RWPE1 (cell line): ENCODE data around the gene GSTM1.
"Not testable (repeated sequence)": the region's sequence is repeated elsewhere in the genome, so short reads cannot be mapped to it uniquely, and the experiment has no call there.

ENCODE experiments used
- CTCF ChIA-PET: fragments of 350-600 bp; sonication (Branson Sonifier 250); formaldehyde crosslinking; extraction: SDS; loops from one replicate; lab custom pipeline; 2021; lab: Yijun Ruan, JAX
- POLR2A ChIA-PET: fragments of 400-600 bp; formaldehyde crosslinking; extraction: SDS; loops from one replicate; lab custom pipeline; 2020; ENCODE audit warnings: antibody characterized with exemption; ENCODE audit not compliant: low non-redundant PET; lab: Yijun Ruan, JAX
- DNase-seq: peaks from one replicate; pipeline ENCODE4 v3.0.0; 2012; ENCODE audit warnings: low spot score
- H3K27ac ChIP-seq: fragments of 450-650 bp; 2 replicates; pipeline ENCODE4 v1.5.1; 2017
- TF ChIP-seq, protein P1 (sequence below): fragments of 450-650 bp; conservative IDR thresholded peaks from 2 replicates; pipeline ENCODE4 v1.5.1; 2017; ENCODE audit warnings: low read depth, mild to moderate bottlenecking

GSTM1 gene

DNA sequence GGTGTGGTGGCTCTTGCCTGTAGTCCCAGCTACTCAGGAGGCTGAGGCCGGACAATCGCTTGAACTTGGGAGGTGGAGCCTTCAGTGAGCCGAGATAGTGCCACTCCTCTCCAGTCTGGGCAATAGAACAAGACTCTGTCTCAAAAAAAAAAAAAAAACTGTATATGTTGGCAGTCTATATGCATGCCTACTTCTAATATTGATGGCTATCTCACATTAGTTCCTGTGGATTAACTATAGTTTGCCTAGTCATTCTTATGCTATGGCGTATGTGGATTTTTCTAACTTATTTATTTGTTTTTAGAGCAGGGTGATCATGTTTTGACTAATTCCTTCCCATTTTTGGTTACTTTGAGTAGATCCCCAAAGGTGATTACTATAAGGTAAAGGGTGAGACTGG, 9.4 kb downstream of the GSTM1 start:
- no peak for DNase-seq
- CTCF ChIA-PET, result no interaction called here
- no peak overlapping the region for H3K27ac ChIP-seq
- TF ChIP-seq, protein P1, sequence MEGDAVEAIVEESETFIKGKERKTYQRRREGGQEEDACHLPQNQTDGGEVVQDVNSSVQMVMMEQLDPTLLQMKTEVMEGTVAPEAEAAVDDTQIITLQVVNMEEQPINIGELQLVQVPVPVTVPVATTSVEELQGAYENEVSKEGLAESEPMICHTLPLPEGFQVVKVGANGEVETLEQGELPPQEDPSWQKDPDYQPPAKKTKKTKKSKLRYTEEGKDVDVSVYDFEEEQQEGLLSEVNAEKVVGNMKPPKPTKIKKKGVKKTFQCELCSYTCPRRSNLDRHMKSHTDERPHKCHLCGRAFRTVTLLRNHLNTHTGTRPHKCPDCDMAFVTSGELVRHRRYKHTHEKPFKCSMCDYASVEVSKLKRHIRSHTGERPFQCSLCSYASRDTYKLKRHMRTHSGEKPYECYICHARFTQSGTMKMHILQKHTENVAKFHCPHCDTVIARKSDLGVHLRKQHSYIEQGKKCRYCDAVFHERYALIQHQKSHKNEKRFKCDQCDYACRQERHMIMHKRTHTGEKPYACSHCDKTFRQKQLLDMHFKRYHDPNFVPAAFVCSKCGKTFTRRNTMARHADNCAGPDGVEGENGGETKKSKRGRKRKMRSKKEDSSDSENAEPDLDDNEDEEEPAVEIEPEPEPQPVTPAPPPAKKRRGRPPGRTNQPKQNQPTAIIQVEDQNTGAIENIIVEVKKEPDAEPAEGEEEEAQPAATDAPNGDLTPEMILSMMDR, result no peak
- POLR2A ChIA-PET, result no interaction called here

DNA sequence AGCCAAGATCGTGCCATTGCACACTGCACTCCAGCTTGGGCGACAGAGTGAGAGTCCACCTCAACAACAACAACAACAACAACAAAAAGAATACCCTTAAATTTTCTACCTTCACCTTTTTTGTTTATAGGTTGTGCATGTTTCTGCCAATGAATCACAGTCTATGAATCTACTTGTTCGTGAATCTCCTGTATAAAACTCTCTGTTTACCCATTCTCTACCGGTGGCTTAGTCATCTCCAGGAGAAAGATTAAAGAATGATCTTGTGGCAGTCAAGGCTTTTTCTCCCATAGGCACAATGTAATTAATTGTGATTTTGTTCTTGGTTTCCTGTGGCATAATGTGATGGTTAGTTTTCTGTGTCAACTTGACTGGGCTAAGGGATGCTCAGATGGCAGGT, 10.2 kb downstream of the GSTM1 start:
- POLR2A ChIA-PET, DNase-seq, H3K27ac ChIP-seq, CTCF ChIA-PET: not testable (repeated sequence)

DNA sequence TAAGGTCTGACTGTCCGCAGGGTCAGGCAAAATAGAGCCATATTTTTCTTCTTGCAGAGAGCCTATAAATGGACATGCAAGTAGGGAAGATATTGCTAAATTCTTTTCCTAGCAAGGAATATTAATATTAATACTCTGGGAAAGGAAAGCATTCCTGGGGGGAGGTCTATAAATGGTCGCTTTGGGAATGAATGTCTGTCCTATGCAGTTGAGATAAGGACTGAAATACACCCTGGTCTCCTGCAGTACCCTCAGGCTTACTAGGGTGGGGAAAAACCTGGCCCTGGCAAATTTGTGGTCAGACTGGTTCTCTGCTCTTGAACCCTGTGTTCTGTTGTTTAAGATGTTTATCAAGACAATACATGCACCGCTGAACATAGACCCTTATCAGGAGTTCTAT, 15.3 kb downstream of the GSTM1 start:
- POLR2A ChIA-PET, H3K27ac ChIP-seq, DNase-seq, CTCF ChIA-PET: not testable (repeated sequence)

DNA sequence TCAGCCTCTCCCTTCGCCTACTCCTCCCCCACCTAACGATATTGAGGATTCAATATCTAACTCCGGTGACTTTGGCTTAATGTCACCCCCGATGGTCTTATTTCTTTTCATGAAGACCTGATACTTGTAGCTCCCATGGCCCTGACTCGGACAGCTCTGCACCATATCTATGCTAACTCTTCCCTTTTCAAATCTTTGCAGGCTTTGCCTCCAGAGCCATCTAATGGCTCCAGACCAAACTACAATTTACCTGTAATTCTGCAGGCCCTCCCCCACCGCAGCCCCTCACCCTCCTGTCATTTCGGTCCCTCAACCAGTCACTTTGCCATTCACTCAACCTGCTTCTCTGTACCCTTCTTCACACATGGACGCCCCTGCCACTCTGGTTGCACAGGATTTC, 16.6 kb downstream of the GSTM1 start:
- no peak overlapping the region for H3K27ac ChIP-seq
- POLR2A ChIA-PET, result no interaction called here
- DNase-seq, result no peak
- CTCF ChIA-PET, result no interaction called here
- TF ChIP-seq, protein P1, result no peak

DNA sequence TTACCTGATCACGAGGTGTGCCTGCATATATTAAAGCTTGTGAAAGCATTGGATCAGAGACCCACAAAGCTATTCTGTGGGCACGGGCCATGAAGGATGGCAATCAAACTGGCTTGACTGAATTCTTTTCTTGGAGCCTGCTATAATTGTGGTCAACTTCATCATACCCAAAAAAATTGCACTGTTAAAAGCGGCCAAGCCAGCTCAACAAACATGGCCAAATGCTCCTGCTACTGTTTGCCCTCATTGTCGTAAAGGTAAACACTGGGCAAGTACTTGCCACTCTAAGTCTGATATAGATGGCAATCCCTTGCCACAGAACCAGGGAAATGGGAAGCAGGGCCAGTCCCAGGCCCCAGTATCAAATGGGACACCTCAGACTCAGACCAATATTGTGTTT, 17.8 kb downstream of the GSTM1 start:
- no peak for DNase-seq
- POLR2A ChIA-PET, result no interaction called here
- CTCF ChIA-PET, result no interaction called here
- TF ChIP-seq, protein P1, result no peak
- no peak overlapping the region for H3K27ac ChIP-seq

DNA sequence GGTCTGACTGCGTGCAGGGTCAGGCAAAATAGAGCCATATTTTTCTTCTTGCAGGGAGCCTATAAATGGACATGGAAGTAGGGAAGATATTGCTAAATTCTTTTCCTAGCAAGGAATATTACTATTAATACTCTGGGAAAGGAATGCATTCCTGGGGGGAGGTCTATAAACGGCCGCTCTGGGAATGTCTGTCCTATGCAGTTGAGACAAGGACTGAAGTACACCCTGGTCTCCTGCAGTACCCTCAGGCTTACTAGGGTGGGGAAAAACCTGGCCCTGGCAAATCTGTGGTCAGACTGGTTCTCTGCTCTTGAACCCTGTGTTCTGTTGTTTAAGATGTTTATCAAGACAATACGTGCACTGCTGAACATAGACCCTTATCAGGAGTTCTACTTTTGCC, 21.3 kb downstream of the GSTM1 start:
- CTCF ChIA-PET, POLR2A ChIA-PET, H3K27ac ChIP-seq, DNase-seq: not testable (repeated sequence)

DNA sequence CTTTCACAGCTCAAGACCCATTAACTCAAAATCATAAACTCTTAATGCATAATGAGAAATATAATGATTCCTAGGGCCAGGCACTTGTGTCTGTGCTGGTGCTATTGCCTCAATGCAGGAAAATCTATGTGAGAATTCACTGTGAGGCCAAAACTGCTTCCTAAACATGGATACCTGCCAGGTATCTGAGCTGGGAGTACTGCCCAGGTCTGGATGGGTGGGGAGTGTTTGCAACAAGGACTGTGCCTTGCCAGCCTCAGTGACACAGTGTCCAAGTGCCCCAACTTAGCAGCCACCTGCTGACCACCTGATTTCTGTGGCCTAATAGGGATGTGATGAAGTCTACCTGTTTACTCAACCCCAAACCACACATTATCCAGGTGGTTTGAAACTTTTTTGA, 22.2 kb downstream of the GSTM1 start:
- CTCF ChIA-PET, POLR2A ChIA-PET, H3K27ac ChIP-seq, DNase-seq: not testable (repeated sequence)

DNA sequence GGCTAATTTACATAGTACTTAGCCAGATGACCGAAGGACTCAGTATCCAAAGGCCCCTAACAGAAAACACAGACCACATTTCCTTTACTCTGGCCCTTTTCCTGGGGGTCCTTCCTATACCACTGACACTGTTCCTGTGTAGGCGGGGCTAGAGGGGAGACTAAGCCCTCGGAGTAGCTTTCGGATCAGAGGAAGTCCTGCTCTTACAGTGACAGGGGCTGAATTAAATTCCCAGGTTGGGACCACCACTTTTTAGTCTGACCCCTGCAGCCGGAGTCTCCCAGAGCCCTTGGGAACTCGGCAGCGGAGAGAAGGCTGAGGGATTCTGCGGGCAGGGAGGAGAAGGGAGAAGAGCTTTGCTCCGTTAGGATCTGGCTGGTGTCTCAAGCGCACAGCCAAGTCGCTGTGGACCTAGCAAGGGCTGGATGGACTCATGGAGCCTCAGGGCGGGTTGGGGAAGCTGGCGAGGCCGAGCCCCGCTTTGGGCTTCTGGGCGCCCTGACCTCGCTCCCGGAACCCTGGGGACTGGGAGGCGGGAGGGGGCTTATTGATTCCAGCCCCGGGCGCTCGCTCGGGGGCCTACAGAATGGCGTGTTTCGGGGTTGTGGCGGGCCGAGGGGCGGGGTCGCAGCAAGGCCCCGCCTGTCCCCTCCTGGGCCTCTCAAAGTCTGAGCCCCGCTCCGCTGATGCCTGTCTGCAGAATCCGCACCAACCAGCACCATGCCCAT, 24.1 kb downstream of the GSTM1 start, which contains the start of gene GSTM5:
Gene GSTM5, plus strand, starts transcription at position 659 of the 728 bp plus-strand sequence. Its CDS starts 62 bp downstream, at position 721.
- CTCF ChIA-PET, result interaction anchor here (0.8 kb wide), 1 partner anchor 272 kb away, joined by 3 read pairs; no protein-coding TSS in a partner anchor
- POLR2A ChIA-PET, H3K27ac ChIP-seq, DNase-seq: not testable (repeated sequence)

DNA sequence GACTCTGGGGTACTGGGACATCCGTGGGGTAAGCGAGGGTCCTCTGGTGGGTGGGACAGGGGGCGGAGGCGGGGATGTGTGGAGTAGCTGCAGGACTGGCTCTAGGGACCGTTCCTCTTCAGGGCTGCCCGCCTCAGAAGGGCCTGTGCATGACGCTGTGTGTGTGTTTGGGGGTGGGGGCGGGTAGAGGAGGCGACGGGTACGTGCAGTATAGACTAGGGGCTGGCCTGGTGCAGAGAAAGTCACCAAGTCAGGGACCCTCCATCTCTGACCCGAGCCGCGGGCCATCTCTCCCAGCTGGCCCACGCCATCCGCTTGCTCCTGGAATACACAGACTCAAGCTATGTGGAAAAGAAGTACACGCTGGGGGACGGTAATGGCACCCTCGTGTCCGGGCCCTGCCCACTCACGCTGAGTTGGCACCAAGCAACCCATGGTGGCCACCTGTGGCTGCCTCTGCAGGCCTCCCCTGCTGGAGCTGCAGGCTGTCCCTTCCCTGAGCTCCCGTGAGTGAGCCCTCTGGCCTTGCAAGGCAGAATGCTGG, 24.8 kb downstream of the GSTM1 start:
- TF ChIP-seq, protein P1, result no peak
- ChIA-PET POLR2A (no interaction called here), CTCF (interaction anchor here (0.8 kb wide), 1 partner anchor 272 kb away, joined by 3 read pairs; no protein-coding TSS in a partner anchor)
- DNase-seq, result no peak
- H3K27ac ChIP-seq, result no peak overlapping the region
